HCT116 (cell line): ENCODE measurements around the gene MAP3K20. TPM values are rescaled to one million over a fixed set of nuclear protein-coding genes. Genes with fewer than 3 reads are reported as not detected.

Experiments
- ATAC-seq: fragments of 200-7000 bp; cut with Tn5 transposase; 2 replicates; pipeline ENCODE4 v1.9.1; 2020; ENCODE audit warnings: mild to moderate bottlenecking, moderate library complexity
- BruUV-seq: library from RNA; stranded (reverse); fragments of 400-500 nt; replicated peaks from 2 replicates; lab custom pipeline; 2021; lab: Mats Ljungman, UMichigan
- CTCF ChIA-PET: fragments of 300-600 bp; sonication (Branson Sonifier 250); formaldehyde crosslinking; loops from one replicate; lab custom pipeline; 2021; ENCODE audit warnings: antibody characterized with exemption; lab: Charles Lee
- POLR2A ChIA-PET: fragments of 300-600, 350-600 bp; sonication (Branson Sonifier 250); formaldehyde crosslinking; loops from one replicate; lab custom pipeline; 2021; ENCODE audit warnings: antibody characterized with exemption; lab: Charles Lee
- RAD21 ChIA-PET, 2 experiments: fragments of 300-600 bp; sonication (Branson Sonifier 250); formaldehyde crosslinking; loops; one replicate each; lab custom pipeline; 2023; ENCODE audit warnings: low total read pairs in 2 of 2; ENCODE audit not compliant: uncharacterized antibody in 2 of 2, unreplicated experiment in 2 of 2, low non-redundant PET in 1 of 2; lab: Charles Lee
- DNase-seq: peaks from one replicate; pipeline ENCODE4 v3.0.0-alpha.2; 2010; ENCODE audit warnings: low read depth, low spot score
- H2AFZ ChIP-seq: fragments of 200-600 bp; shearing (Covaris generic), sonication (generic); 2 replicates; pipeline ENCODE4 v1.6.1; 2017; ENCODE audit warnings: low read depth, mixed run types, mixed read lengths, antibody characterized with exemption, low read length; ENCODE audit not compliant: poor library complexity, severe bottlenecking
- H3K27ac ChIP-seq: 2 replicates; pipeline ENCODE4 v1.5.1; 2012; ENCODE audit warnings: low read depth, low read length
- H3K27me3 ChIP-seq: fragments of 200-600 bp; sonication (generic); 2 replicates; pipeline ENCODE4 v1.6.1; 2016; ENCODE audit warnings: mixed run types, low read length, mixed read lengths; ENCODE audit not compliant: insufficient read depth
- H3K36me3 ChIP-seq, 2 experiments: fragments of 200-500 bp in 1 of 2; fragments of 200-600 bp in 1 of 2; sonication (Bioruptor generic) in 1 of 2; sonication (generic) in 1 of 2; 2 replicates each; pipeline versions ENCODE4 v1.5.1 to v1.6.1; 2014 to 2016; ENCODE audit warnings: low read length in 2 of 2, inconsistent platforms in 1 of 2, mixed read lengths in 1 of 2, mixed run types in 1 of 2; ENCODE audit not compliant: insufficient read depth in 2 of 2, control insufficient read depth in 1 of 2
- H3K4me1 ChIP-seq, 2 experiments: fragments of 200-600 bp in 1 of 2; sonication (generic) in 1 of 2; 2 replicates each; pipeline versions ENCODE4 v1.5.1 to v1.6.1; 2012 to 2017; ENCODE audit warnings: low read length in 2 of 2, inconsistent platforms in 1 of 2, mild to moderate bottlenecking in 1 of 2, mixed read lengths in 1 of 2, mixed run types in 1 of 2, moderate library complexity in 1 of 2; ENCODE audit not compliant: insufficient read depth in 2 of 2, control insufficient read depth in 1 of 2
- H3K4me2 ChIP-seq: fragments of 200-600 bp; sonication (generic); 2 replicates; pipeline ENCODE4 v1.6.1; 2017; ENCODE audit warnings: mixed run types, low read length, mixed read lengths
- H3K4me3 ChIP-seq, 2 experiments: fragments of 200-600 bp in 1 of 2; sonication (generic) in 1 of 2; replicated peaks in 1 of 2; 2 replicates each; pipeline ENCODE4 v1.5.1; 2011 to 2016; ENCODE audit warnings: low read length in 2 of 2, control low read depth in 1 of 2, low read depth in 1 of 2, mild to moderate bottlenecking in 1 of 2, mixed read lengths in 1 of 2, mixed run types in 1 of 2
- H3K79me2 ChIP-seq: fragments of 200-600 bp; sonication (generic); 2 replicates; pipeline ENCODE4 v1.6.1; 2017; ENCODE audit warnings: mild to moderate bottlenecking, mixed run types, low read length, moderate library complexity, mixed read lengths; ENCODE audit not compliant: insufficient read depth
- H3K9ac ChIP-seq: fragments of 200-600 bp; sonication (generic); 2 replicates; pipeline ENCODE4 v1.6.1; 2016; ENCODE audit warnings: low read length, mixed read lengths
- H3K9me2 ChIP-seq: fragments of 200-600 bp; sonication (generic), shearing (Covaris generic); 2 replicates; pipeline ENCODE4 v1.6.1; 2017; ENCODE audit warnings: mixed run types, mild to moderate bottlenecking, moderate library complexity; ENCODE audit not compliant: insufficient read depth
- H3K9me3 ChIP-seq, 2 experiments: fragments of 200-500 bp in 1 of 2; fragments of 200-600 bp in 1 of 2; sonication (Bioruptor generic) in 1 of 2; sonication (generic) in 1 of 2; 2 replicates each; pipeline ENCODE4 v1.6.1; 2014 to 2017; ENCODE audit warnings: low read length in 2 of 2, mixed read lengths in 2 of 2, inconsistent platforms in 1 of 2, low read depth in 1 of 2, mild to moderate bottlenecking in 1 of 2, mixed run types in 1 of 2, moderate library complexity in 1 of 2; ENCODE audit not compliant: control insufficient read depth in 1 of 2, insufficient read depth in 1 of 2
- H4K20me1 ChIP-seq: fragments of 200-600 bp; sonication (generic), shearing (Covaris generic); 2 replicates; pipeline ENCODE4 v1.6.1; 2017; ENCODE audit warnings: mixed run types, mild to moderate bottlenecking, moderate library complexity; ENCODE audit not compliant: insufficient read depth
- ELF1 ChIP-seq: IDR thresholded peaks from 2 replicates; pipeline ENCODE4 v1.6.1; 2012; ENCODE audit warnings: low read depth, borderline replicate concordance
- EZH2 ChIP-seq: fragments of 200-600 bp; sonication (generic); IDR thresholded peaks from 2 replicates; pipeline ENCODE4 v1.6.1; 2017; ENCODE audit warnings: antibody characterized with exemption, mixed run types
- EZH2phosphoT487 ChIP-seq: fragments of 200-600 bp; IDR thresholded peaks from 2 replicates; pipeline ENCODE4 v1.6.1; 2018; ENCODE audit warnings: antibody characterized with exemption, borderline replicate concordance
- FOSL1 ChIP-seq: IDR thresholded peaks from 2 replicates; pipeline ENCODE4 v1.6.1; 2012; ENCODE audit warnings: low read depth
- JUND ChIP-seq: IDR thresholded peaks from 2 replicates; pipeline ENCODE4 v1.6.1; 2012
- MAX ChIP-seq: IDR thresholded peaks from 2 replicates; pipeline ENCODE4 v1.6.1; 2012
- POLR2A ChIP-seq: IDR thresholded peaks from 2 replicates; pipeline ENCODE4 v1.7.0; 2011; ENCODE audit warnings: borderline replicate concordance; ENCODE audit not compliant: insufficient read depth, insufficient read length; ENCODE audit errors: extremely low read depth
- POLR2AphosphoS5 ChIP-seq: IDR thresholded peaks from 2 replicates; pipeline ENCODE4 v1.6.1; 2011; ENCODE audit warnings: mild to moderate bottlenecking, low read depth, low read length, moderate library complexity
- YY1 ChIP-seq: IDR thresholded peaks from 2 replicates; pipeline ENCODE4 v1.6.1; 2011; ENCODE audit warnings: low read length, low read depth, moderate library complexity, mild to moderate bottlenecking; ENCODE audit not compliant: insufficient replicate concordance; ENCODE audit errors: extremely low read depth
- ZBTB33 ChIP-seq: IDR thresholded peaks from 2 replicates; pipeline ENCODE4 v1.6.1; 2011; ENCODE audit warnings: mild to moderate bottlenecking, low read length, moderate library complexity; ENCODE audit not compliant: insufficient replicate concordance; ENCODE audit errors: extremely low read depth
- ZFX ChIP-seq: fragments of 450-650 bp; IDR thresholded peaks from 2 replicates; pipeline ENCODE4 v1.6.1; 2017
- intact Hi-C: fragments of 100-400 bp; cut with micrococcal nuclease; formaldehyde crosslinking; loops from 2 replicates; pipeline ENCODE4 v1.10.0; 2022
- total RNA-seq: library from RNA; stranded (reverse); gene quantifications from one replicate; pipeline ENCODE4 v1.2.1, GENCODE V29; 2021; ENCODE audit not compliant: unreplicated experiment
- TF ChIP-seq, protein P1 (sequence below), 3 experiments: fragments of 200-600 bp in 1 of 3; sonication (generic) in 1 of 3; IDR thresholded peaks in 2 of 3; conservative IDR thresholded peaks in 1 of 3; 2 replicates each; pipeline ENCODE4 v1.5.1; 2012 to 2017; ENCODE audit warnings: low read depth in 2 of 3, low read length in 2 of 3, antibody characterized with exemption in 1 of 3, borderline replicate concordance in 1 of 3, control low read depth in 1 of 3, mild to moderate bottlenecking in 1 of 3, mixed read lengths in 1 of 3, mixed run types in 1 of 3, moderate library complexity in 1 of 3; ENCODE audit not compliant: insufficient read depth in 1 of 3
- TF ChIP-seq, protein P2 (sequence below): IDR thresholded peaks from 2 replicates; pipeline ENCODE4 v1.6.1; 2012; ENCODE audit warnings: low read depth

The MAP3K20 gene
- total RNA-seq, 1 experiment from 2014 or later = 40.0 TPM

- no peaks in the 10 kb centered on the region for H3K27me3 ChIP-seq
- no peak for TF ChIP-seq ELF1
- TF ChIP-seq, all 23 proteins: peak for 0
- ATAC-seq = no peak
- H2AFZ ChIP-seq = no peak overlapping the region
- peaks cover 10% of the 10 kb centered on the region; the same call in 1 of the 2 replicates for H3K79me2 ChIP-seq
- ChIA-PET CTCF (no interaction called here), POLR2A (no interaction called here), RAD21 (no interaction called here)
- H3K9ac ChIP-seq = no peak overlapping the region
- no peak for DNase-seq
- H3K27ac ChIP-seq = no peak overlapping the region
- no peaks in the 10 kb centered on the region for H3K36me3 ChIP-seq
- intact Hi-C loops = no loop called here
- no peak overlapping the region for H3K4me2 ChIP-seq
- H3K4me3 ChIP-seq = no peak overlapping the region
- no peaks in the 10 kb centered on the region for H3K9me2 ChIP-seq
- no TSS peak for BruUV-seq
- no peaks in the 10 kb centered on the region for H3K4me1 ChIP-seq
- no peaks in the 10 kb centered on the region for H4K20me1 ChIP-seq
- peaks cover 0 to under 1% of the 10 kb centered on the region in 2 experiments; a peak in 1 of 4 replicates for H3K9me3 ChIP-seq
Measured at GRCh38 chr2:173137610-173138009, 62.0 kb downstream of the MAP3K20 start.

DNA sequence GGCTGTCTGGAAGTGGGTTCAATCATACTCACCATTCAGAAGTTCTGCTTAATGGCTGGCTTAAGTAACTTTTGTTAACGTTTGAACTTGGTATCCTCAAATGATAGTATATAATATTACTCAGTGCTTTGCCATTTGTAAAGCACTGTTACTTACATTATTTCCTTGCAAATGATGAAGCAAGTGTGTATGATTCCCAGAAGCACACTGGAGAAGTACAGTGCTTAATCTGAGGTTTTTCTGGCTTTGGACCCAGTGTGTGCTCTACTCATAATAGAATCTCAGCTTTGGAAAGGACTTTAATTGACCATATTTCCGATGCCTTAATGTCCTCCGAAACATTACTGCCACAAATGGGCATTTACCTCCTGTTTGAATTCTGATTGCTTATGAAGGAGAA, 63.3 kb downstream of the MAP3K20 start:
- Histone ChIP-seq H4K20me1 (no peaks in the 10 kb centered on the region), H3K9me2 (no peaks in the 10 kb centered on the region), H3K4me3 (no peak overlapping the region), H3K27me3 (no peaks in the 10 kb centered on the region), H3K9me3 (peaks cover 0 to 5% of the 10 kb centered on the region in 2 experiments; a peak in 2 of 4 replicates), H3K4me1 (no peaks in the 10 kb centered on the region), H2AFZ (no peak overlapping the region), H3K9ac (no peak overlapping the region), H3K36me3 (no peaks in the 10 kb centered on the region), H3K79me2 (peaks cover 10% of the 10 kb centered on the region; the same call in 1 of the 2 replicates), H3K27ac (no peak overlapping the region), H3K4me2 (no peak overlapping the region)
- CTCF ChIA-PET = no interaction called here
- DNase-seq = no peak
- POLR2A ChIA-PET = no interaction called here
- no peak for ATAC-seq
- RAD21 ChIA-PET = no interaction called here
- no TSS peak for BruUV-seq
- intact Hi-C loops = no loop called here
- no peak for TF ChIP-seq FOSL1
- no peak for TF ChIP-seq ZFX
- TF ChIP-seq, protein P1, sequence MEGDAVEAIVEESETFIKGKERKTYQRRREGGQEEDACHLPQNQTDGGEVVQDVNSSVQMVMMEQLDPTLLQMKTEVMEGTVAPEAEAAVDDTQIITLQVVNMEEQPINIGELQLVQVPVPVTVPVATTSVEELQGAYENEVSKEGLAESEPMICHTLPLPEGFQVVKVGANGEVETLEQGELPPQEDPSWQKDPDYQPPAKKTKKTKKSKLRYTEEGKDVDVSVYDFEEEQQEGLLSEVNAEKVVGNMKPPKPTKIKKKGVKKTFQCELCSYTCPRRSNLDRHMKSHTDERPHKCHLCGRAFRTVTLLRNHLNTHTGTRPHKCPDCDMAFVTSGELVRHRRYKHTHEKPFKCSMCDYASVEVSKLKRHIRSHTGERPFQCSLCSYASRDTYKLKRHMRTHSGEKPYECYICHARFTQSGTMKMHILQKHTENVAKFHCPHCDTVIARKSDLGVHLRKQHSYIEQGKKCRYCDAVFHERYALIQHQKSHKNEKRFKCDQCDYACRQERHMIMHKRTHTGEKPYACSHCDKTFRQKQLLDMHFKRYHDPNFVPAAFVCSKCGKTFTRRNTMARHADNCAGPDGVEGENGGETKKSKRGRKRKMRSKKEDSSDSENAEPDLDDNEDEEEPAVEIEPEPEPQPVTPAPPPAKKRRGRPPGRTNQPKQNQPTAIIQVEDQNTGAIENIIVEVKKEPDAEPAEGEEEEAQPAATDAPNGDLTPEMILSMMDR (IDR thresholded peaks at IDR 0.05 in 2 of 3, conservative IDR thresholded peaks at IDR 0.05 in 1 of 3; ENCODE audit: borderline replicate concordance in 1 of 3, insufficient read depth in 1 of 3, low read depth in 2 of 3, low read length in 2 of 3) = no peak
- TF ChIP-seq POLR2AphosphoS5 = no peak
- TF ChIP-seq ELF1 = no peak
- no peak for TF ChIP-seq ZBTB33
- no peak for TF ChIP-seq MAX
- no peak for TF ChIP-seq EZH2
- no peak for TF ChIP-seq POLR2A
- no peak for TF ChIP-seq YY1
- TF ChIP-seq, protein P2, sequence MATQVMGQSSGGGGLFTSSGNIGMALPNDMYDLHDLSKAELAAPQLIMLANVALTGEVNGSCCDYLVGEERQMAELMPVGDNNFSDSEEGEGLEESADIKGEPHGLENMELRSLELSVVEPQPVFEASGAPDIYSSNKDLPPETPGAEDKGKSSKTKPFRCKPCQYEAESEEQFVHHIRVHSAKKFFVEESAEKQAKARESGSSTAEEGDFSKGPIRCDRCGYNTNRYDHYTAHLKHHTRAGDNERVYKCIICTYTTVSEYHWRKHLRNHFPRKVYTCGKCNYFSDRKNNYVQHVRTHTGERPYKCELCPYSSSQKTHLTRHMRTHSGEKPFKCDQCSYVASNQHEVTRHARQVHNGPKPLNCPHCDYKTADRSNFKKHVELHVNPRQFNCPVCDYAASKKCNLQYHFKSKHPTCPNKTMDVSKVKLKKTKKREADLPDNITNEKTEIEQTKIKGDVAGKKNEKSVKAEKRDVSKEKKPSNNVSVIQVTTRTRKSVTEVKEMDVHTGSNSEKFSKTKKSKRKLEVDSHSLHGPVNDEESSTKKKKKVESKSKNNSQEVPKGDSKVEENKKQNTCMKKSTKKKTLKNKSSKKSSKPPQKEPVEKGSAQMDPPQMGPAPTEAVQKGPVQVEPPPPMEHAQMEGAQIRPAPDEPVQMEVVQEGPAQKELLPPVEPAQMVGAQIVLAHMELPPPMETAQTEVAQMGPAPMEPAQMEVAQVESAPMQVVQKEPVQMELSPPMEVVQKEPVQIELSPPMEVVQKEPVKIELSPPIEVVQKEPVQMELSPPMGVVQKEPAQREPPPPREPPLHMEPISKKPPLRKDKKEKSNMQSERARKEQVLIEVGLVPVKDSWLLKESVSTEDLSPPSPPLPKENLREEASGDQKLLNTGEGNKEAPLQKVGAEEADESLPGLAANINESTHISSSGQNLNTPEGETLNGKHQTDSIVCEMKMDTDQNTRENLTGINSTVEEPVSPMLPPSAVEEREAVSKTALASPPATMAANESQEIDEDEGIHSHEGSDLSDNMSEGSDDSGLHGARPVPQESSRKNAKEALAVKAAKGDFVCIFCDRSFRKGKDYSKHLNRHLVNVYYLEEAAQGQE = no peak
- TF ChIP-seq EZH2phosphoT487 = no peak
- no peak for TF ChIP-seq JUND
